ENCODE measurements around the gene RUNX2. TPM values are rescaled to one million over a fixed set of nuclear protein-coding genes. Genes with fewer than 3 reads are reported as not detected.
A peak's percentile ranks its signal among the peaks of the same experiment; 100 is the strongest.

The RUNX2 gene
- total RNA-seq, 1 experiment from 2014 or later = 13.7 TPM

- peak; percentile 68 for DNase-seq (ENCODE audit: low read depth)
Observed at GRCh38 chr6:45411959-45412358, 83.8 kb downstream of the RUNX2 start.

- DNase-seq (ENCODE audit: low read depth) = no peak
Observed at GRCh38 chr6:45415315-45415714, 87.2 kb downstream of the RUNX2 start.

GRCh38 chr6:45415788-45416518 is 87.8 kb downstream of the RUNX2 start:
- no peak for DNase-seq (ENCODE audit: low read depth)

- no peak for DNase-seq (ENCODE audit: low read depth)
Observed at GRCh38 chr6:45416700-45417099, 88.6 kb downstream of the RUNX2 start.

- DNase-seq (ENCODE audit: low read depth) = no peak
Observed at GRCh38 chr6:45417436-45417835, 89.3 kb downstream of the RUNX2 start.

- DNase-seq (ENCODE audit: low read depth) = peak; percentile 52
Observed at GRCh38 chr6:45419571-45420082, 91.5 kb downstream of the RUNX2 start.

- DNase-seq (ENCODE audit: low read depth) = peak; percentile 66
Observed at GRCh38 chr6:45420083-45420908, 92.2 kb downstream of the RUNX2 start.

GRCh38 chr6:45420909-45421708 is 93.0 kb downstream of the RUNX2 start:
- no peak for DNase-seq (ENCODE audit: low read depth)

GRCh38 chr6:45421709-45422502 is 93.8 kb downstream of the RUNX2 start:
- DNase-seq (ENCODE audit: low read depth) = peak; percentile 86

- peak; percentile 74 for DNase-seq (ENCODE audit: low read depth)
Observed at GRCh38 chr6:45422503-45423110, 94.5 kb downstream of the RUNX2 start.

GRCh38 chr6:45423111-45423823 is 95.1 kb downstream of the RUNX2 start:
- DNase-seq (ENCODE audit: low read depth) = peak; percentile 70

GRCh38 chr6:45423824-45424450 is 95.8 kb downstream of the RUNX2 start:
- peak; percentile 59 for DNase-seq (ENCODE audit: low read depth)

GRCh38 chr6:45424451-45424861 is 96.3 kb downstream of the RUNX2 start:
- no peak for DNase-seq (ENCODE audit: low read depth)

- DNase-seq (ENCODE audit: low read depth) = no peak
Observed at GRCh38 chr6:45426251-45426650, 98.1 kb downstream of the RUNX2 start.

- no peak for DNase-seq (ENCODE audit: low read depth)
Observed at GRCh38 chr6:45427726-45428125, 99.6 kb downstream of the RUNX2 start.

GRCh38 chr6:45428727-45429126 is 100.6 kb downstream of the RUNX2 start:
- DNase-seq (ENCODE audit: low read depth) = no peak

- no peak for DNase-seq (ENCODE audit: low read depth)
Observed at GRCh38 chr6:45430590-45431202, 102.6 kb downstream of the RUNX2 start.

GRCh38 chr6:45431317-45432065 is 103.4 kb downstream of the RUNX2 start:
- no peak for DNase-seq (ENCODE audit: low read depth)

All from Daoy (cell line).